HG02938 (cell line): ENCODE measurements around the gene VGF.
"Not testable (repeated sequence)": the region's sequence is repeated elsewhere in the genome, so short reads cannot be mapped to it uniquely, and the experiment has no call there.

Experiments used
- ATAC-seq: cut with Tn5 transposase; IDR thresholded peaks from one replicate; pipeline ENCODE4 v1.9.1; 2021; ENCODE audit warnings: mild to moderate bottlenecking, moderate library complexity; ENCODE audit not compliant: unreplicated experiment

The VGF gene

GRCh38 chr7:101165075-101165957 lies at the start of gene VGF:
TSS of gene VGF (minus strand) at chr7:101165569. CDS start at chr7:101164843, 726 bp downstream.
- ATAC-seq = no peak

- no peak for ATAC-seq
These were observed 46.6 kb upstream of the VGF start for GRCh38 chr7:101212014-101212413.

- ATAC-seq = no peak
These were observed 46.1 kb upstream of the VGF start for GRCh38 chr7:101211501-101211900.

GRCh38 chr7:101210143-101210542 lies 44.8 kb upstream of the VGF start:
- ATAC-seq = no peak

- ATAC-seq = no peak
These were observed 43.4 kb upstream of the VGF start for GRCh38 chr7:101208794-101209193.

GRCh38 chr7:101207459-101207858 lies 42.1 kb upstream of the VGF start:
- ATAC-seq = no peak

- no peak for ATAC-seq
These were observed 41.3 kb upstream of the VGF start for GRCh38 chr7:101206665-101207042.

GRCh38 chr7:101205901-101206664 lies 40.7 kb upstream of the VGF start:
- ATAC-seq = no peak

GRCh38 chr7:101203740-101204738 lies 38.7 kb upstream of the VGF start:
- not testable (repeated sequence) for ATAC-seq

GRCh38 chr7:101202603-101202918 lies 37.2 kb upstream of the VGF start:
- no peak for ATAC-seq

GRCh38 chr7:101201695-101202602 lies 36.6 kb upstream of the VGF start:
- no peak for ATAC-seq

- ATAC-seq = no peak
These were observed 35.7 kb upstream of the VGF start, which contains the start of gene MOGAT3 for GRCh38 chr7:101200862-101201599. TSS of gene MOGAT3 (minus strand) at chr7:101201036. CDS start at chr7:101200854, 182 bp downstream.

GRCh38 chr7:101200504-101200861 lies 35.1 kb upstream of the VGF start:
- no peak for ATAC-seq

GRCh38 chr7:101199522-101199921 lies 34.2 kb upstream of the VGF start:
- ATAC-seq = not testable (repeated sequence)

GRCh38 chr7:101198476-101198875 lies 33.1 kb upstream of the VGF start:
- ATAC-seq = no peak

GRCh38 chr7:101197991-101198390 lies 32.6 kb upstream of the VGF start:
- ATAC-seq = no peak

GRCh38 chr7:101195884-101196283 lies 30.5 kb upstream of the VGF start:
- ATAC-seq = no peak

- no peak for ATAC-seq
These were observed 23.7 kb upstream of the VGF start for GRCh38 chr7:101189109-101189508.

- no peak for ATAC-seq
These were observed 21.6 kb upstream of the VGF start for GRCh38 chr7:101186844-101187428.
